ENCODE measurements around the gene KCNJ12.

- TF ChIP-seq POLR2AphosphoS5 (IDR thresholded peaks at IDR 0.05; ENCODE audit: borderline replicate concordance, low read depth, low read length) (no peak), EZH2 (IDR thresholded peaks at IDR 0.05) (no peak)
These were observed at the start of gene KCNJ12 for GRCh38 chr17:21376081-21376758.
